ENCODE data around the gene CPAMD8.

GRCh38 chr19:17021328-17021727 is 5.3 kb downstream of the CPAMD8 start:
- TF ChIP-seq HSF1 (IDR thresholded peaks at IDR 0.05; ENCODE audit: low read depth, low read length) (peak; percentile 74; the same call in 1 of the 2 replicates), EP300 (IDR thresholded peaks at IDR 0.05; ENCODE audit: borderline replicate concordance in 1 of 2, control insufficient read depth in 1 of 2, low read depth in 2 of 2, low read length in 2 of 2) (no peak), POLR2A (IDR thresholded peaks at IDR 0.05; ENCODE audit: low read depth, low read length) (no peak), CREM (IDR thresholded peaks at IDR 0.05; ENCODE audit: low read depth) (no peak), EZH2 (IDR thresholded peaks at IDR 0.05; ENCODE audit: borderline replicate concordance, control insufficient read depth, low read depth, low read length) (no peak), MTA3 (IDR thresholded peaks at IDR 0.05; ENCODE audit: borderline replicate concordance, low read length) (no peak)

Measured in GM12878 (cell line).